ENCODE measurements around the gene GADL1.

GRCh38 chr3:30733696-30734095 is 160.8 kb downstream of the GADL1 start:
- TF ChIP-seq CTCF (IDR thresholded peaks at IDR 0.05): no peak
- no peak for TF ChIP-seq POLR2A (IDR thresholded peaks at IDR 0.05)
